HepG2 (cell line): ENCODE results near the gene DUSP5. TPM values are rescaled to one million over a fixed set of nuclear protein-coding genes. Genes with fewer than 3 reads are reported as not detected.
"Not testable (repeated sequence)": the region's sequence is repeated elsewhere in the genome, so short reads cannot be mapped to it uniquely, and the experiment has no call there.

ENCODE experiments used
- ATAC-seq: fragments of 200-7000 bp; cut with Tn5 transposase; 3 replicates; pipeline ENCODE4 v1.9.1; 2020; ENCODE audit warnings: mild to moderate bottlenecking, moderate library complexity
- BruUV-seq: library from RNA; stranded (reverse); fragments of 400-500 nt; replicated peaks from 2 replicates; lab custom pipeline; 2021; lab: Mats Ljungman, UMichigan
- CTCF ChIA-PET: fragments of 300-600 bp; formaldehyde crosslinking; extraction: SDS; loops from one replicate; lab custom pipeline; 2021; ENCODE audit warnings: low total read pairs, inconsistent platforms, low intra/inter-chr PET ratio; lab: Yijun Ruan, JAX
- POLR2A ChIA-PET: fragments of 350-600 bp; sonication (Branson Sonifier 250); formaldehyde crosslinking; loops from one replicate; lab custom pipeline; 2020; ENCODE audit warnings: antibody characterized with exemption, inconsistent platforms; lab: Yijun Ruan, JAX
- DNase-seq: peaks from one replicate; pipeline ENCODE4 v3.0.0-alpha.2; 2015; ENCODE audit warnings: low spot score
- FAIRE-seq: peaks from 3 replicates; lab custom pipeline; 2011; peaks lifted over from hg19 to GRCh38; lab: Jason Lieb, UNC
- H2AFZ ChIP-seq: one replicate; pipeline ENCODE4 v1.6.1; 2011; ENCODE audit warnings: low read length, inconsistent platforms
- H3K27ac ChIP-seq: fragments of 300-600 bp; 3 replicates; pipeline ENCODE4 v1.8.0; 2011; ENCODE audit warnings: mixed run types, mild to moderate bottlenecking, mixed read lengths, low read length, inconsistent platforms; ENCODE audit not compliant: insufficient read depth; ENCODE audit errors: extremely low read length
- H3K27me3 ChIP-seq, 2 experiments: fragments of 200-600 bp in 1 of 2; 2 replicates in 1 of 2; 3 replicates in 1 of 2; pipeline versions ENCODE4 v1.6.0 to v1.8.0; 2011; ENCODE audit warnings: low read length in 2 of 2, mild to moderate bottlenecking in 2 of 2, moderate library complexity in 2 of 2, inconsistent platforms in 1 of 2; ENCODE audit not compliant: insufficient read depth in 2 of 2, control insufficient read depth in 1 of 2
- H3K36me3 ChIP-seq, 2 experiments: fragments of 200-600 bp in 1 of 2; replicated peaks in 1 of 2; 2 replicates in 1 of 2; 3 replicates in 1 of 2; pipeline versions ENCODE4 v1.5.1 to v1.8.0; 2011; ENCODE audit warnings: low read length in 2 of 2, inconsistent platforms in 1 of 2; ENCODE audit not compliant: insufficient read depth in 2 of 2, control insufficient read depth in 1 of 2
- H3K4me1 ChIP-seq: 2 replicates; pipeline ENCODE4 v1.5.1; 2012; ENCODE audit warnings: low read length, inconsistent platforms; ENCODE audit not compliant: insufficient read depth
- H3K4me2 ChIP-seq: 2 replicates; pipeline ENCODE4 v1.6.0; 2011; ENCODE audit warnings: low read depth, low read length, inconsistent platforms
- H3K4me3 ChIP-seq, 3 experiments: fragments of 200-600 bp in 1 of 3; sonication (generic), shearing (Covaris generic) in 1 of 3; replicated peaks in 1 of 3; 2 replicates each; pipeline ENCODE4 v1.5.1; 2011 to 2016; ENCODE audit warnings: low read length in 3 of 3, inconsistent platforms in 2 of 3, low read depth in 2 of 3, mild to moderate bottlenecking in 2 of 3, control low read depth in 1 of 3, mixed read lengths in 1 of 3; ENCODE audit not compliant: insufficient read depth in 1 of 3
- H3K79me2 ChIP-seq: one replicate; pipeline ENCODE4 v1.6.1; 2011; ENCODE audit warnings: low read length, inconsistent platforms; ENCODE audit not compliant: insufficient read depth
- H3K9ac ChIP-seq: 2 replicates; pipeline ENCODE4 v1.6.0; 2011; ENCODE audit warnings: mild to moderate bottlenecking, low read depth, low read length, inconsistent platforms; ENCODE audit not compliant: insufficient read depth
- H3K9me3 ChIP-seq: 2 replicates; pipeline ENCODE4 v1.5.1; 2012; ENCODE audit warnings: mild to moderate bottlenecking, low read length
- H4K20me1 ChIP-seq: 2 replicates; pipeline ENCODE4 v1.6.0; 2011; ENCODE audit warnings: inconsistent platforms, mild to moderate bottlenecking, low read length, moderate library complexity; ENCODE audit not compliant: insufficient read depth
- FOXA1 ChIP-seq, 2 experiments: fragments of 450-650 bp in 1 of 2; sonication (generic) in 1 of 2; formaldehyde crosslinking in 1 of 2; IDR thresholded peaks; 2 replicates each; pipeline versions ENCODE4 v1.4.0 to v1.6.1; 2016 to 2020; ENCODE audit warnings: missing genetic modification reagents in 1 of 2
- FOXA3 ChIP-seq: IDR thresholded peaks from 2 replicates; pipeline ENCODE4 v1.6.1; 2016; ENCODE audit warnings: missing genetic modification reagents, missing compliant biosample characterization
- SAP130 ChIP-seq: IDR thresholded peaks from 2 replicates; pipeline ENCODE4 v1.6.1; 2016; ENCODE audit warnings: low read depth
- whole genome bisulfite sequencing: methylation state at CpG from one replicate; pipeline ENCODE4 v1.1.6; 2017; ENCODE audit warnings: low lambda C conversion rate; 5-methylcytosine and 5-hydroxymethylcytosine counted together
- in situ Hi-C: cut with HindIII; loops from 2 replicates; pipeline ENCODE4 v1.10.0; 2017; ENCODE audit warnings: low pct_unique_long_range_greater_than_20kb; ENCODE audit not compliant: extremely low pct_ligation_motif_present
- intact Hi-C: fragments of 100-400 bp; cut with micrococcal nuclease; formaldehyde crosslinking; loops from one replicate; pipeline ENCODE4 v1.10.0; 2022; ENCODE audit not compliant: unreplicated experiment
- polyA plus RNA-seq, 8 experiments: library from polyadenylated mRNA; depleted of rRNA in 3 of 8; stranded (reverse) in 7 of 8; unstranded in 1 of 8; fragments of >200 nt; fragmentation: Illumina TruSeq in 4 of 8; extraction: Trizol in 4 of 8; gene quantifications; 2 replicates each; pipeline versions ENCODE4 v1.2.1 to v1.2.3, GENCODE V29; 2011 to 2016; ENCODE audit warnings: low read depth in 4 of 8, missing spikeins in 1 of 8, mixed read lengths in 1 of 8; ENCODE audit not compliant: insufficient read depth in 1 of 8
- total RNA-seq, 5 experiments: library from RNA; depleted of rRNA; stranded (reverse); fragments of >200 nt; fragmentation: Illumina TruSeq; extraction: Trizol; gene quantifications; 2 replicates each; pipeline ENCODE4 v1.2.3, GENCODE V29; 2016; ENCODE audit warnings: low read depth in 1 of 5
- TF ChIP-seq, protein P1 (sequence below): sonication (generic); formaldehyde crosslinking; IDR thresholded peaks from 2 replicates; pipeline ENCODE4 v1.5.1; 2020; ENCODE audit warnings: mild to moderate bottlenecking, missing genetic modification reagents, moderate library complexity

Gene DUSP5
- total and polyA plus RNA-seq, 2 of the 13 experiments (the other 11 are each of a cell fraction or from before 2014, with no cell fraction given): 1.4 to 3.7 TPM

GRCh38 chr10:110468258-110468657 lies 29.4 kb upstream of the DUSP5 start:
- 69% methylated on average over 2 of the region's 2 CpGs for WGBS
- DNase-seq, H3K9ac ChIP-seq, H3K4me1 ChIP-seq, H3K27me3 ChIP-seq, CTCF ChIA-PET, H4K20me1 ChIP-seq, in situ Hi-C loops, intact Hi-C loops, H3K4me2 ChIP-seq, H2AFZ ChIP-seq, FAIRE-seq, ATAC-seq, BruUV-seq, H3K36me3 ChIP-seq, H3K9me3 ChIP-seq, H3K4me3 ChIP-seq, H3K79me2 ChIP-seq, H3K27ac ChIP-seq, POLR2A ChIA-PET: not testable (repeated sequence)

DNA sequence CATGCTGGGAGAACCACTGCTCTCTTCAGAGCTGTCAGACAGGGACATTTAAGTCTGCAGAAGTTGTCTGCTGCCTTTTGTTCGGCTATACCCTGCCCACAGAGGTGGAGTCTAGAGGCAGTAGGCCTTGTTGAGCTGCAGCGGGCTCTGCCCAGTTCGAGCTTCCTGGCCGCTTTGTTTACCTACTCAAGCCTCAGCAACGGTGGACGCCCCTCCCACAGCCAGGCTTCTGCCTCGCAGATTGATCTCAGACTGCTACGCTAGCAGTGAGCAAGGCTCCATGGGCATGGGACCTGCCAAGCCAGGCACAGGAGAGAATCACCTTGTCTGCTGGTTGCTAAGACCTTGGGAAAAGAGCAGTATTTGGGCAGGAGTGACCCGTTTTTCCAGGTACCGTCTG lies 27.2 kb upstream of the DUSP5 start:
- H3K4me1 ChIP-seq; H3K27me3 ChIP-seq; intact Hi-C loops; H4K20me1 ChIP-seq; H3K36me3 ChIP-seq; DNase-seq; CTCF ChIA-PET; H3K9ac ChIP-seq; POLR2A ChIA-PET; H3K27ac ChIP-seq; ATAC-seq; FAIRE-seq; TF ChIP-seq FOXA1 (IDR thresholded peaks at IDR 0.05): not testable (repeated sequence)
- peak overlapping the region in 1 of 3 experiments; percentile 16; a peak in 2 of 6 replicates for H3K4me3 ChIP-seq
- TF ChIP-seq, protein P1, sequence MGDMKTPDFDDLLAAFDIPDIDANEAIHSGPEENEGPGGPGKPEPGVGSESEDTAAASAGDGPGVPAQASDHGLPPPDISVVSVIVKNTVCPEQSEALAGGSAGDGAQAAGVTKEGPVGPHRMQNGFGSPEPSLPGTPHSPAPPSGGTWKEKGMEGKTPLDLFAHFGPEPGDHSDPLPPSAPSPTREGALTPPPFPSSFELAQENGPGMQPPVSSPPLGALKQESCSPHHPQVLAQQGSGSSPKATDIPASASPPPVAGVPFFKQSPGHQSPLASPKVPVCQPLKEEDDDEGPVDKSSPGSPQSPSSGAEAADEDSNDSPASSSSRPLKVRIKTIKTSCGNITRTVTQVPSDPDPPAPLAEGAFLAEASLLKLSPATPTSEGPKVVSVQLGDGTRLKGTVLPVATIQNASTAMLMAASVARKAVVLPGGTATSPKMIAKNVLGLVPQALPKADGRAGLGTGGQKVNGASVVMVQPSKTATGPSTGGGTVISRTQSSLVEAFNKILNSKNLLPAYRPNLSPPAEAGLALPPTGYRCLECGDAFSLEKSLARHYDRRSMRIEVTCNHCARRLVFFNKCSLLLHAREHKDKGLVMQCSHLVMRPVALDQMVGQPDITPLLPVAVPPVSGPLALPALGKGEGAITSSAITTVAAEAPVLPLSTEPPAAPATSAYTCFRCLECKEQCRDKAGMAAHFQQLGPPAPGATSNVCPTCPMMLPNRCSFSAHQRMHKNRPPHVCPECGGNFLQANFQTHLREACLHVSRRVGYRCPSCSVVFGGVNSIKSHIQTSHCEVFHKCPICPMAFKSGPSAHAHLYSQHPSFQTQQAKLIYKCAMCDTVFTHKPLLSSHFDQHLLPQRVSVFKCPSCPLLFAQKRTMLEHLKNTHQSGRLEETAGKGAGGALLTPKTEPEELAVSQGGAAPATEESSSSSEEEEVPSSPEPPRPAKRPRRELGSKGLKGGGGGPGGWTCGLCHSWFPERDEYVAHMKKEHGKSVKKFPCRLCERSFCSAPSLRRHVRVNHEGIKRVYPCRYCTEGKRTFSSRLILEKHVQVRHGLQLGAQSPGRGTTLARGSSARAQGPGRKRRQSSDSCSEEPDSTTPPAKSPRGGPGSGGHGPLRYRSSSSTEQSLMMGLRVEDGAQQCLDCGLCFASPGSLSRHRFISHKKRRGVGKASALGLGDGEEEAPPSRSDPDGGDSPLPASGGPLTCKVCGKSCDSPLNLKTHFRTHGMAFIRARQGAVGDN (CRISPR knock-in tag): peak; percentile 23; the same call in 1 of the 2 replicates
- TF ChIP-seq FOXA1 (CRISPR knock-in tag; IDR thresholded peaks at IDR 0.05) (peak; percentile 56), SAP130 (CRISPR knock-in tag) (peak; percentile 12; the same call in 1 of the 2 replicates), FOXA3 (CRISPR knock-in tag) (peak; percentile 50)
- TF ChIP-seq, all 625 proteins: peak for 4; not testable (repeated sequence) for 621
- in situ Hi-C loops, H3K9me3 ChIP-seq, H3K79me2 ChIP-seq, H2AFZ ChIP-seq, BruUV-seq: not testable (repeated sequence)
- H3K4me2 ChIP-seq: peak overlapping the region; percentile 51; the same call in 1 of the 2 replicates
- WGBS: 3% methylated on average over 10 of the region's 10 CpGs
